ENCODE results near the gene ATP9A. TPM values are rescaled to one million over a fixed set of nuclear protein-coding genes. Genes with fewer than 3 reads are reported as not detected.
"Not testable (repeated sequence)": the region's sequence is repeated elsewhere in the genome, so short reads cannot be mapped to it uniquely, and the experiment has no call there.

Gene ATP9A
- total RNA-seq, 2 experiments from 2014 or later: 0.11 to 0.19 TPM

DNA sequence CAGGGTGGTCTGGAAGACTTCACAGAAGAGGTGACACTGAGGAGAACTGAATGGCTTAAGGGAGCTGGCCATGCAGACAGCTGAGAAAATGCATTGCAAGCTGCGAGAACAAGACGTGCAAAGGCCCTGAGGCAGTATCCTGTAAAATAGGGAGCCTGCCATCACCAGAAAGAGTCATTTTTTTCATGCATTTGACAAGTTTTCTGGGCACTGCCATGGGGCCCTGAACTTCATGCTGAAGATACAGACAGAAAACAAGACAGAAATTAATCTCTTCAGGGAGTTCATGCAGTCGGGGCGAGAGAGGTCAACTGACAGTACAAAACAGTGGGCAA is 196.8 kb downstream of the ATP9A start:
- H3K27me3 ChIP-seq (ENCODE audit: control insufficient read depth in 1 of 2, insufficient read depth in 2 of 2, low read length in 2 of 2): peaks cover 0 to 3% of the 10 kb centered on the region in 2 experiments
- ChIA-PET CTCF (no interaction called here), POLR2A (no interaction called here)
- ATAC-seq (ENCODE audit: poor library complexity) (no peak), DNase-seq (no peak)
- Mint-ChIP-seq H3K4me3 (no peak overlapping the region), H3K27ac (no peak overlapping the region), H3K9me3 (peaks cover 4% of the 10 kb centered on the region), H3K27me3 (peaks cover 7% of the 10 kb centered on the region), H3K4me1 (ENCODE audit: low read depth) (no peaks in the 10 kb centered on the region), H3K36me3 (ENCODE audit: low read depth) (no peaks in the 10 kb centered on the region)
- TF ChIP-seq, protein P1, sequence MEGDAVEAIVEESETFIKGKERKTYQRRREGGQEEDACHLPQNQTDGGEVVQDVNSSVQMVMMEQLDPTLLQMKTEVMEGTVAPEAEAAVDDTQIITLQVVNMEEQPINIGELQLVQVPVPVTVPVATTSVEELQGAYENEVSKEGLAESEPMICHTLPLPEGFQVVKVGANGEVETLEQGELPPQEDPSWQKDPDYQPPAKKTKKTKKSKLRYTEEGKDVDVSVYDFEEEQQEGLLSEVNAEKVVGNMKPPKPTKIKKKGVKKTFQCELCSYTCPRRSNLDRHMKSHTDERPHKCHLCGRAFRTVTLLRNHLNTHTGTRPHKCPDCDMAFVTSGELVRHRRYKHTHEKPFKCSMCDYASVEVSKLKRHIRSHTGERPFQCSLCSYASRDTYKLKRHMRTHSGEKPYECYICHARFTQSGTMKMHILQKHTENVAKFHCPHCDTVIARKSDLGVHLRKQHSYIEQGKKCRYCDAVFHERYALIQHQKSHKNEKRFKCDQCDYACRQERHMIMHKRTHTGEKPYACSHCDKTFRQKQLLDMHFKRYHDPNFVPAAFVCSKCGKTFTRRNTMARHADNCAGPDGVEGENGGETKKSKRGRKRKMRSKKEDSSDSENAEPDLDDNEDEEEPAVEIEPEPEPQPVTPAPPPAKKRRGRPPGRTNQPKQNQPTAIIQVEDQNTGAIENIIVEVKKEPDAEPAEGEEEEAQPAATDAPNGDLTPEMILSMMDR (IDR thresholded peaks at IDR 0.05): no peak
- H3K9me3 ChIP-seq (ENCODE audit: control insufficient read depth in 1 of 2, insufficient read depth in 1 of 2, low read length in 2 of 2): peaks cover 0 to 5% of the 10 kb centered on the region in 2 experiments
- no peaks in the 10 kb centered on the region for H3K4me1 ChIP-seq (ENCODE audit: insufficient read depth, low read length)
- no peak overlapping the region for H3K27ac ChIP-seq (ENCODE audit: low read depth in 1 of 2, low read length in 2 of 2)
- H3K4me3 ChIP-seq (ENCODE audit: low read length): no peak overlapping the region
- no peaks in the 10 kb centered on the region for H3K36me3 ChIP-seq (ENCODE audit: insufficient read depth, low read length)
- intact Hi-C loops (cut with DNase I, micrococcal nuclease): no loop called here

DNA sequence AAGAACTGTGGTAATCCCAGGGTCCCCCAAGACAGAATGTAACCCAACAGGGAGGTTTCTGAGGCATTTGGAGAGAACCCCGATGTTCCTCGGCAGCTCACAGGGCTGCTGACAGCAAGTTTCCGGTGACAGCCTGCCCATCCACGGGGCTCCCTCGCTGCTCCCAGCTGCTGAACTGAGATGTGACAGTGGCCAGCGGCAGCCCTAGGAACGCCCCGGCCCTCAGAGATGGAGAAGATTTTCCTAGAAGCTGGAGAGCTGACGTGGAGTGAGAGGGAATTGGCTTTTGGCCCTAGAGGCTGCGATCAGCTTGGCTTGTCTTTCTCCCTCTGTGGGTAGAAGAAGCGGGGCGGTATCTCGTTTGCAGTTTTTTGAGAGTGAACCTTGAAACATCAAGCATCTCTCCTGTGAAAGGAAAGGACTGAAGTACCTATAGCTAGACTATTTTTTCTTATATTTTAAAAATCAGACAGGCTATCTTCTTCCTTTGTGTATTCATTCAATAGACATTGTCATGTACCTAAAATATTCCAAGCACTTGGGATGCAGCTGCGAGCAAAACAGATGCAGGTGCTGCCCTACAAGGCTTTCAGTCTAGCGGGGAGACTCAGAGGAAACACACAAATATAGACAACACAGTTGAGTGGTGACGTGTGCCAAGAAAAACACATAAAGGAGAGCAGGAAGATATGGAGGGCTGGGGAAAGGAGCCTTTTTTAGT is 197.3 kb downstream of the ATP9A start:
- peaks cover 0 to 5% of the 10 kb centered on the region in 2 experiments for H3K9me3 ChIP-seq (ENCODE audit: control insufficient read depth in 1 of 2, insufficient read depth in 1 of 2, low read length in 2 of 2)
- H3K36me3 ChIP-seq (ENCODE audit: insufficient read depth, low read length): no peaks in the 10 kb centered on the region
- TF ChIP-seq, protein P1 (IDR thresholded peaks at IDR 0.05): no peak
- H3K27me3 ChIP-seq (ENCODE audit: control insufficient read depth in 1 of 2, insufficient read depth in 2 of 2, low read length in 2 of 2): peaks cover 0 to 3% of the 10 kb centered on the region in 2 experiments
- peaks cover 4% of the 10 kb centered on the region for H3K9me3 Mint-ChIP-seq
- no peak overlapping the region for H3K27ac Mint-ChIP-seq
- ChIA-PET CTCF (interaction anchor here (0.5 kb wide), 1 partner anchor 45 kb away, joined by 3 read pairs; no protein-coding TSS in a partner anchor), POLR2A (no interaction called here)
- no peak overlapping the region for H3K4me3 Mint-ChIP-seq
- H3K36me3 Mint-ChIP-seq (ENCODE audit: low read depth): no peaks in the 10 kb centered on the region
- DNase-seq: no peak
- no peaks in the 10 kb centered on the region for H3K4me1 Mint-ChIP-seq (ENCODE audit: low read depth)
- intact Hi-C loops (cut with DNase I, micrococcal nuclease): no loop called here
- H3K4me1 ChIP-seq (ENCODE audit: insufficient read depth, low read length): no peaks in the 10 kb centered on the region
- H3K27ac ChIP-seq (ENCODE audit: low read depth in 1 of 2, low read length in 2 of 2): no peak overlapping the region
- H3K4me3 ChIP-seq (ENCODE audit: low read length): no peak overlapping the region
- no peak for ATAC-seq (ENCODE audit: poor library complexity)
- peaks cover 7% of the 10 kb centered on the region for H3K27me3 Mint-ChIP-seq

DNA sequence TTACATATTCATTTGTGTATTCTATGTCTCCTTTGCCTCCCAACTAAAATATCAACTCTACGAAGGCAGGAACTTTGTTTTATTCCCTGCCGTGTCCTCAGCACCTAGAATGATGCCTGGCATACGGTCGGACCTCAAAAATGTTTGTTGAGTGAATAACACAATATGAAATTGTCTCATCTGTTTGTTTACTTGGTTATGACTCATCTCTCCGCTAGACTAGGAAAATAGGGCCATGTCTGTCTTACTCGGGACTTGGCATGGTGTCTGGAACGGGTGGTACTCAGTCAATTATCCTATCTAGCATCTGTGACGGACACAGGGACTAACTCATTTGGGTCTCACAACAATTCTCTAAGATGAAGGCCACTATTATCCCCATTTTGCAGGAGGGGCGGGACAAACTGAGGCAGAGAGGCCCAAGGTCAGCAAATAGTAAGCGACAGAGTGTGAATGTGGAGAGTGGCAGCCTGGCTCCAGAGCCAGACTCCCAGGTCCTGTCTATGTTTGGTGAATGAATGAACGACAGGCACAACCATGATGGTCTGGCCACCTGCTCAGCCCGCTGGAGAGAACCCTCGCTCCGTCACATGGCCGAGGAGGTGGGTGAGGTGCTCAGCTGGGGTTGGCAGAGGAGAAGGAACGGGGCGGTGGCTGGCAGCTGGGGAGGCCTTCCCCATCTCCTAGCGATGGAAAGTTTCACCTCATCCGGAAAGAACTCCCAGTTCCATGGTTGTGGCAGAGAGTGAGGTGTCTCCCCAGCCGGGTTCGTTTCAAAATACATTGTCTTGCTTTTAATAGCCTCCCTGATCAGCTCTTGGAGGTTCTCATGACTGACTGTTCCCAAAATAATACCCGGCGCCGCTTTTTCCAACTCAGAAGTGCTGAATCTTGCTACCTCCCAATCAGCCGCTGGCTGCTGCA is 198.1 kb downstream of the ATP9A start:
- no peaks in the 10 kb centered on the region for H3K4me1 ChIP-seq (ENCODE audit: insufficient read depth, low read length)
- H3K4me1 Mint-ChIP-seq (ENCODE audit: low read depth): no peaks in the 10 kb centered on the region
- H3K27me3 Mint-ChIP-seq: peaks cover 7% of the 10 kb centered on the region
- DNase-seq (no peak), ATAC-seq (ENCODE audit: poor library complexity) (no peak)
- intact Hi-C loops (cut with DNase I, micrococcal nuclease): no loop called here
- H3K27ac Mint-ChIP-seq: no peak overlapping the region
- no peaks in the 10 kb centered on the region for H3K36me3 Mint-ChIP-seq (ENCODE audit: low read depth)
- H3K9me3 ChIP-seq (ENCODE audit: control insufficient read depth in 1 of 2, insufficient read depth in 1 of 2, low read length in 2 of 2): peaks cover 0 to 5% of the 10 kb centered on the region in 2 experiments
- ChIA-PET POLR2A (no interaction called here), CTCF (interaction anchor here (0.5 kb wide), 1 partner anchor 45 kb away, joined by 3 read pairs; no protein-coding TSS in a partner anchor)
- H3K36me3 ChIP-seq (ENCODE audit: insufficient read depth, low read length): no peaks in the 10 kb centered on the region
- H3K4me3 ChIP-seq (ENCODE audit: low read length): no peak overlapping the region
- H3K4me3 Mint-ChIP-seq: no peak overlapping the region
- H3K27me3 ChIP-seq (ENCODE audit: control insufficient read depth in 1 of 2, insufficient read depth in 2 of 2, low read length in 2 of 2): peaks cover 0 to 5% of the 10 kb centered on the region in 2 experiments
- TF ChIP-seq, protein P1 (IDR thresholded peaks at IDR 0.05): no peak
- no peak overlapping the region for H3K27ac ChIP-seq (ENCODE audit: low read depth in 1 of 2, low read length in 2 of 2)
- H3K9me3 Mint-ChIP-seq: peaks cover 4% of the 10 kb centered on the region

DNA sequence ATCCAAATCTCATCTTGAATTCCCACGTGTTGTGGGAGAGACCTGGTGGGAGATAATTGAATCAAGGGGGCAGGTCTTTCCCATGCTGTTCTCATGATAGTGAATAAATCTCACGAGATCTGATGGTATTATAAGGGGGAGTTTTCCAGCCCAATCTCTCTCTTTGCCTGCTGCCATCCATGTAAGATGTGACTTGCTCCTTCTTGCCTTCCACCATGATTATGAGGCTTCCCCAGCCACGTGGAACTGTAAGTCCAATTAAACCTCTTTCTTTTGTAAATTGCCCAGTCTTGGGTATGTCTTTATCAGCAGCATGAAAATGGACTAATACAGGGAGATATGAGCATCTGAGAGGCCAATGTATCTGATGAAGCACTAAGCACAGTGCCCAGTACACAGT is 199.7 kb downstream of the ATP9A start:
- H3K27me3 ChIP-seq (ENCODE audit: control insufficient read depth in 1 of 2, insufficient read depth in 2 of 2, low read length in 2 of 2); POLR2A ChIA-PET; H3K9me3 Mint-ChIP-seq; H3K4me1 ChIP-seq (ENCODE audit: insufficient read depth, low read length); DNase-seq; H3K36me3 Mint-ChIP-seq (ENCODE audit: low read depth); H3K4me3 Mint-ChIP-seq; H3K4me1 Mint-ChIP-seq (ENCODE audit: low read depth); ATAC-seq (ENCODE audit: poor library complexity); H3K27ac Mint-ChIP-seq; intact Hi-C loops (cut with DNase I, micrococcal nuclease); H3K4me3 ChIP-seq (ENCODE audit: low read length); H3K36me3 ChIP-seq (ENCODE audit: insufficient read depth, low read length); CTCF ChIA-PET; H3K27ac ChIP-seq (ENCODE audit: low read depth in 1 of 2, low read length in 2 of 2); H3K9me3 ChIP-seq (ENCODE audit: control insufficient read depth in 1 of 2, insufficient read depth in 1 of 2, low read length in 2 of 2): not testable (repeated sequence)
- peaks cover 17% of the 10 kb centered on the region for H3K27me3 Mint-ChIP-seq

All from CD4-positive, alpha-beta T cell (primary cell).